GM13976 (cell line): Measurements from ENCODE around the gene HDGF.

Experiments used
- DNase-seq: peaks from one replicate; pipeline ENCODE4 v3.0.0; 2012; ENCODE audit warnings: low spot score
- in situ Hi-C: fragments of 300-500 bp; cut with MboI; formaldehyde crosslinking; loops from one replicate; pipeline ENCODE4 v1.12.0; 2022; ENCODE audit warnings: low sequenced_read_pairs, mixed read lengths, inconsistent platforms; ENCODE audit not compliant: unreplicated experiment
- TF ChIP-seq, protein P1 (sequence below): IDR thresholded peaks from 2 replicates; pipeline ENCODE4 v1.5.1; 2012; ENCODE audit warnings: borderline replicate concordance, mild to moderate bottlenecking; ENCODE audit not compliant: insufficient read depth; ENCODE audit errors: extremely low read depth, missing control alignments, control extremely low read depth

HDGF gene

GRCh38 chr1:156756355-156756754 lies 4.9 kb upstream of the HDGF start:
- no peak for DNase-seq
- TF ChIP-seq, protein P1, sequence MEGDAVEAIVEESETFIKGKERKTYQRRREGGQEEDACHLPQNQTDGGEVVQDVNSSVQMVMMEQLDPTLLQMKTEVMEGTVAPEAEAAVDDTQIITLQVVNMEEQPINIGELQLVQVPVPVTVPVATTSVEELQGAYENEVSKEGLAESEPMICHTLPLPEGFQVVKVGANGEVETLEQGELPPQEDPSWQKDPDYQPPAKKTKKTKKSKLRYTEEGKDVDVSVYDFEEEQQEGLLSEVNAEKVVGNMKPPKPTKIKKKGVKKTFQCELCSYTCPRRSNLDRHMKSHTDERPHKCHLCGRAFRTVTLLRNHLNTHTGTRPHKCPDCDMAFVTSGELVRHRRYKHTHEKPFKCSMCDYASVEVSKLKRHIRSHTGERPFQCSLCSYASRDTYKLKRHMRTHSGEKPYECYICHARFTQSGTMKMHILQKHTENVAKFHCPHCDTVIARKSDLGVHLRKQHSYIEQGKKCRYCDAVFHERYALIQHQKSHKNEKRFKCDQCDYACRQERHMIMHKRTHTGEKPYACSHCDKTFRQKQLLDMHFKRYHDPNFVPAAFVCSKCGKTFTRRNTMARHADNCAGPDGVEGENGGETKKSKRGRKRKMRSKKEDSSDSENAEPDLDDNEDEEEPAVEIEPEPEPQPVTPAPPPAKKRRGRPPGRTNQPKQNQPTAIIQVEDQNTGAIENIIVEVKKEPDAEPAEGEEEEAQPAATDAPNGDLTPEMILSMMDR = no peak
- in situ Hi-C loops = no loop called here

DNA sequence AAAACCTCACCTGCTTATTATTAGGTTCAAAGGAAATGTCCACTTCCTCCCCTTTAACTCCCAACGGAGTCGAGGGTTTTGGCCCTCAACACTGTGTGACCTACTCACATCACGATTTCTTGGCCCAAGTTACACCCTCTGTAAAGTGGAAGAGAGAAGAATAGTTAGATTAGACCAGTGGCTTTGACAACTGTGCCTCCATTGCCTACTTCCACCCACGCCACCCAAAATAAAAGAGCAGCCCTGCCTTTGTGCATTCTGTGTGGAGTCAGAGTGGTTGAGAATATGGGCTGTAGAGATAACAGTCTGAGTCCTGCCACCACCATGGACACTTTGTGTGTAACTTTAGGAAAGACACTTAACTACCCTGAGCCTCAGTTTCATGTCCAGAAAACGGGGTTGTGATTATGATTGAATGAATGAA lies 4.1 kb upstream of the HDGF start:
- no peak for DNase-seq
- TF ChIP-seq, protein P1 = no peak
- in situ Hi-C loops = no loop called here

GRCh38 chr1:156754219-156754618 lies 2.7 kb upstream of the HDGF start:
- in situ Hi-C loops = no loop called here
- DNase-seq = no peak
- TF ChIP-seq, protein P1 = no peak

GRCh38 chr1:156752843-156753482 lies 1.5 kb upstream of the HDGF start:
- no peak for DNase-seq
- TF ChIP-seq, protein P1 = no peak
- in situ Hi-C loops = no loop called here

- in situ Hi-C loops = no loop called here
- TF ChIP-seq, protein P1 = no peak
- peak; percentile 96 for DNase-seq
These were observed 444 bp upstream of the HDGF start for GRCh38 chr1:156751757-156752481.

- DNase-seq = peak; percentile 46
- in situ Hi-C loops = no loop called here
- TF ChIP-seq, protein P1 = no peak
These were observed 594 bp downstream of the HDGF start for GRCh38 chr1:156750711-156751450.
